ENCODE measurements around the gene CLNK. TPM values are rescaled to one million over a fixed set of nuclear protein-coding genes. Genes with fewer than 3 reads are reported as not detected.

Gene CLNK
- total RNA-seq, 4 donors from 2014 or later: under 0.01 to 0.48 TPM; not detected in 2

DNA sequence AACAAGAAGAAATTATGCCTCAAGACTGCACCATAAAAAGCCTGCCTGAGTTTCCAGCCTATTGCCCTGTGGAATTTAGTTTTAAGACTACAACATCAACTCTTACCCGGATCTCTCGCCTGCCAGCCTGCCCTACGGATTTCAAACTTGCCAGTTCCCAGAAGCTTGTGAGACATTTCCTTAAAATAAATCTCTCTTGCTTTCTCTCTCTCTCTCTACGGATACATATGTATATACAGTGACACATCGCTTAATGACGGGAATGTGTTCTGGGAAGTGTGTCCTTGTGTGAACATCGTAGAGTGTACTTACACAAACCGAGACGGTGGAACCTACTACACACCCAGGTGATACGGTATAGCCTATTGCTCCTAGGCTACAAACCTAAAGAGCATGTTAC, 79.5 kb downstream of the CLNK start:
- Histone ChIP-seq H3K4me3 (no peak overlapping the region), H3K27me3 (no peaks in the 10 kb centered on the region), H3K9me3 (no peaks in the 10 kb centered on the region), H3K4me1 (no peaks in the 10 kb centered on the region), H3K36me3 (no peaks in the 10 kb centered on the region), H3K27ac (no peak overlapping the region)
- in situ Hi-C loops (cut with MboI; ENCODE audit: low pct_ligation_motif_present in 1 of 4, low pct_unique_long_range_greater_than_20kb in 1 of 4, low sequenced_read_pairs in 3 of 4) (loop anchor here in 1 of 4 donors (25.0 kb wide), 1 partner anchor 807 kb away; no protein-coding TSS in a partner anchor), intact Hi-C loops (cut with DNase I; ENCODE audit: low total_unique reads) (no loop called here)
- WGBS, 2 donors (ENCODE audit: low coverage in 1 of 2): 87 to 95% methylated on average over 10 of the region's 10 CpGs
- no peak for DNase-seq
- TF ChIP-seq POLR2A (IDR thresholded peaks at IDR 0.05): no peak
- no peak for TF ChIP-seq EP300 (IDR thresholded peaks at IDR 0.05; ENCODE audit: low read depth)
- no peak for TF ChIP-seq CTCF (IDR thresholded peaks at IDR 0.05)
- TF ChIP-seq POLR2AphosphoS5 (IDR thresholded peaks at IDR 0.05): no peak

- in situ Hi-C loops (cut with MboI; ENCODE audit: low pct_ligation_motif_present in 1 of 4, low pct_unique_long_range_greater_than_20kb in 1 of 4, low sequenced_read_pairs in 3 of 4): loop anchor here in 3 of 4 donors (25.0 kb wide), 2 partner anchors 813 to 1113 kb away; no protein-coding TSS in a partner anchor
- intact Hi-C loops (cut with DNase I; ENCODE audit: low total_unique reads): no loop called here
- DNase-seq: no peak
These were observed 85.0 kb downstream of the CLNK start for GRCh38 chr4:10599574-10599973.

DNA sequence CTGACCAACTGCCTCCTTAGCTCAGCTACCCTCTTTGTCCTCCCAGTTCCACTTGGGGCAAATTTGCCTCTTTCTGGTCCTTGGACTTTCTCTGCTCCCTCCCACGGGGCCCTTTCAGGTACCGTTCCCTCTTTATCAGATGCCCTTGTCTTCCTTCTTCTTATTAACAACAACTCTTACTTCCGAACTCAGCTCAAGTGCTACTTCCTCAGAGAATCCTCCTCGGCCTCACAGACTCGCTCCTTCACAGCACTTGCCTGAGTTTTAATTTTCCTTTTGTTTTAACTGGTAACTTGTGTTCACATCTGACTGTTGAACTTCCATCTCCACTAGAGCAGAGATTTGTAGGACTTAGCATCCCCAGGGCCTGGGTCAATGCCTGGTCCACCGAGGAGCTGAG, 85.7 kb downstream of the CLNK start:
- no peaks in the 10 kb centered on the region for H3K9me3 ChIP-seq
- H3K4me1 ChIP-seq: no peaks in the 10 kb centered on the region
- WGBS, 2 donors (ENCODE audit: low coverage in 1 of 2): 59 to 74% methylated on average over 3 to 6 of the region's 6 CpGs
- no peaks in the 10 kb centered on the region for H3K36me3 ChIP-seq
- DNase-seq: no peak
- no peaks in the 10 kb centered on the region for H3K27me3 ChIP-seq
- no peak overlapping the region for H3K4me3 ChIP-seq
- H3K27ac ChIP-seq: no peak overlapping the region
- no peak for TF ChIP-seq POLR2A (IDR thresholded peaks at IDR 0.05)
- TF ChIP-seq EP300 (IDR thresholded peaks at IDR 0.05; ENCODE audit: low read depth): no peak
- no peak for TF ChIP-seq CTCF (IDR thresholded peaks at IDR 0.05)
- no peak for TF ChIP-seq POLR2AphosphoS5 (IDR thresholded peaks at IDR 0.05)
- in situ Hi-C loops (cut with MboI; ENCODE audit: low pct_ligation_motif_present in 1 of 4, low pct_unique_long_range_greater_than_20kb in 1 of 4, low sequenced_read_pairs in 3 of 4) (loop anchor here in 3 of 4 donors (25.0 kb wide), 2 partner anchors 813 to 1113 kb away; no protein-coding TSS in a partner anchor), intact Hi-C loops (cut with DNase I; ENCODE audit: low total_unique reads) (no loop called here)

More at GRCh38 chr4:10599574-10599973, 85.0 kb downstream of the CLNK start:
- Histone ChIP-seq H3K27ac (no peak overlapping the region), H3K9me3 (no peaks in the 10 kb centered on the region), H3K27me3 (no peaks in the 10 kb centered on the region), H3K4me1 (no peaks in the 10 kb centered on the region), H3K36me3 (no peaks in the 10 kb centered on the region), H3K4me3 (no peak overlapping the region)
- TF ChIP-seq EP300 (IDR thresholded peaks at IDR 0.05; ENCODE audit: low read depth) (no peak), CTCF (IDR thresholded peaks at IDR 0.05) (no peak), POLR2AphosphoS5 (IDR thresholded peaks at IDR 0.05) (no peak)
- WGBS, 2 donors (ENCODE audit: low coverage in 1 of 2): 83 to 100% methylated on average over 2 to 4 of the region's 4 CpGs

DNA sequence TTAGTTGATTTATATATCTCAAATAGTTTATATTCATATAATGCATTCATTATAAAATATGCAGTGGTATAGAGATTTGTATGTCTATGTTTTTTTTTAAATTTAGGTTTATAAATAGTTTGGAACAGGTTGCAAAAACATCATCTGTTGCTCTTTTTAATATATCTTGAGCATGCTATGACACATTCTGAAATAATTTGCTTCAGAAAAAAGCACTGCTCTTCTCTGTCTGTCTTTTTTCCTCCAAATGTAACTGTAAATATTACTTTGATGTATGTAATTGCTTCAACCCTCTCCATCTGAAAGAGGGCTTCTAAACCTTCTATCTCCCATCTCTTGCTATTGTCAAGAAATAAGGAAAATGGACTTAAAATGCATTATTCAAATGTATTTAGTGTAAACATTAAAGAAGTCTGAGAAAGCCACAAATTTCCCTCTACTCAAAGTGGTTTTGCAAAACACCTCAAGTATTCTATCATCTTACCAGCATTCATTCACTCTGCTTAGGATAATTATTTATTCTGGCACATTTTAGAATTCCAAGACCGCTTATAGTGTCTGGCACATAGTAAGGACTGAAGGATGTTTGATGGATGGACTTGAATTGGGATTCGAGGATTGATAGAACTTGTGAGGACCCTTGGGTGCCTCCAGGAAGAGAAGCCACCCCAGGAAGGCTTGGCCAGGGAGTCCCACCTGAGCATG, 87.8 kb downstream of the CLNK start:
- H3K27ac ChIP-seq: no peak overlapping the region
- H3K36me3 ChIP-seq: no peaks in the 10 kb centered on the region
- DNase-seq: no peak
- H3K9me3 ChIP-seq: no peaks in the 10 kb centered on the region
- in situ Hi-C loops (cut with MboI; ENCODE audit: low pct_ligation_motif_present in 1 of 4, low pct_unique_long_range_greater_than_20kb in 1 of 4, low sequenced_read_pairs in 3 of 4): loop anchor here in 3 of 4 donors (25.0 kb wide), 2 partner anchors 816 to 1116 kb away; no protein-coding TSS in a partner anchor
- no peak for TF ChIP-seq POLR2A (IDR thresholded peaks at IDR 0.05)
- no peak for TF ChIP-seq POLR2AphosphoS5 (IDR thresholded peaks at IDR 0.05)
- no peak for TF ChIP-seq EP300 (IDR thresholded peaks at IDR 0.05; ENCODE audit: low read depth)
- TF ChIP-seq CTCF (IDR thresholded peaks at IDR 0.05): no peak
- whole genome bisulfite sequencing, 2 donors (ENCODE audit: low coverage in 1 of 2): 92% methylated on average over 2 of the region's 2 CpGs; no CpG with 5 or more reads in 1 of the 2 donors
- intact Hi-C loops (cut with DNase I; ENCODE audit: low total_unique reads): no loop called here
- no peak overlapping the region for H3K4me3 ChIP-seq
- H3K27me3 ChIP-seq: no peaks in the 10 kb centered on the region
- H3K4me1 ChIP-seq: no peaks in the 10 kb centered on the region

Measured in transverse colon (tissue), 4 donors.